GM10847 (cell line): Measurements from ENCODE around the gene LIN28A.

Source experiments
- POLR2A ChIP-seq: IDR thresholded peaks from 2 replicates; pipeline ENCODE4 v1.6.1; 2011; ENCODE audit not compliant: insufficient read length; ENCODE audit errors: extremely low read depth

LIN28A gene

GRCh38 chr1:26459573-26460031 lies 49.0 kb downstream of the LIN28A start:
- TF ChIP-seq POLR2A: no peak

DNA sequence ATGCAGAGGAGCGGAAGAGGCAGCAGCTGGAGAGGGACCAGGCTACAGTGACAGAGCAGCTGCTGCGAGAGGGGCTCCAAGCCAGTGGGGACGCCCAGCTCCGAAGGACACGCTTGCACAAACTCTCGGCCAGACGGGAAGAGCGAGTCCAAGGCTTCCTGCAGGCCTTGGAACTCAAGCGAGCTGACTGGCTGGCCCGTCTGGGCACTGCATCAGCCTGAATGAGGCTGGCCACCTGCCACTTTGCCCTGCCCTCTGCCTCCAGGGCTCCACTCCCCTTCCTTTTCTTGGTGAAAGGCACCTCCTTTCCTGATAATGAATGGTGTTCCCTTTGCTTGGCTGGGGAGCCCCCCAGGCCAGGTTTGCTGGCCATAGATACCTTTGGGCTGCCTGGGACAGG lies 58.3 kb downstream of the LIN28A start:
- no peak for TF ChIP-seq POLR2A

DNA sequence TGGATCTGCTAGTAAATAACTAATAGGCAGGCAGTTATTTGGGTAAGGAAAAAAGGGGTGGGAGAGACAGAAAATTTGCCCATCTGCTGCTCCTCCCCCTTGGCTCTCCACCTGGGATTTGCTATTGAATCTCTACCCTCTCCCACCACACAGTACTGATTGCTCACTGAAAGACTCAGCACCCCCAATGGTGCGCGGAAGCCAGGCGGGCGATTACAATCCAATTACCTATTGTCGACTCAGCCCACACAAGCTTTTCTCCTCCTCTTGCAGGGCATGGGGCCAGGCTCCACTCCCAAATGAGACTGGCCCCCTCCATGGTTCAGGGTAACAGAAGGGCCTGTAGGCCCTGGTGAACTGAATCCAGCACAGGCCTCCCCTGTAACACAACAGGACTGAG lies 58.9 kb downstream of the LIN28A start:
- TF ChIP-seq POLR2A: no peak

DNA sequence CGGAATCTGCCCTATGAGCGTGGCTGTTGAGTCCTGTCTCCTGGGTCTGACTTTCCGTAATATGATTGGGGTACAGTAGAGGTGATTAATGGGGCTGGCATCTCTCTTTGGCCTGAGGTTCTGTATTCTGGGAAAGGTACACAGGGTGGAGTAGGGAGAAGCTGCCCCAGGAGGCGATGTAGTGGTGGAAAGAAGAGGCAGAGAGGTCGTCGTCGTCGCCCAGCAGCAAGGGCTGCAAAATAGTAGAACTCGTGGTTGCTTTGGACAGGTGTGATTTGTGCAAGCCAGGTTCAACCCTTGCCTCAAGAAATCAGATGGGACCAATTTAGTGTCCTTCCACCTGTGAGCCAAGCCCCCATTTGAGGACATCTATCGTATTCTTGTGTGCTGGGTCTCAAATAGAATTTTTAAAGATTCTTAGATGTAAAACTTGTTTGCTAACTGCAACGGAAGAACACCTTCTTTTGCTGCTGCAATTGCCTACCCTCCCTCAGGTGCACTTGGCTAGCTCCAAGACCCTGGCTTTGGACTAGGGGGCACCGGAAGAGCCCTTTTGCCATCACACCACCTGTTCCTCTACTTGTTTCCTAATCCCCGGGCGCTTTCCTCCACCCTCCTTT lies 60.4 kb downstream of the LIN28A start:
- no peak for TF ChIP-seq POLR2A

DNA sequence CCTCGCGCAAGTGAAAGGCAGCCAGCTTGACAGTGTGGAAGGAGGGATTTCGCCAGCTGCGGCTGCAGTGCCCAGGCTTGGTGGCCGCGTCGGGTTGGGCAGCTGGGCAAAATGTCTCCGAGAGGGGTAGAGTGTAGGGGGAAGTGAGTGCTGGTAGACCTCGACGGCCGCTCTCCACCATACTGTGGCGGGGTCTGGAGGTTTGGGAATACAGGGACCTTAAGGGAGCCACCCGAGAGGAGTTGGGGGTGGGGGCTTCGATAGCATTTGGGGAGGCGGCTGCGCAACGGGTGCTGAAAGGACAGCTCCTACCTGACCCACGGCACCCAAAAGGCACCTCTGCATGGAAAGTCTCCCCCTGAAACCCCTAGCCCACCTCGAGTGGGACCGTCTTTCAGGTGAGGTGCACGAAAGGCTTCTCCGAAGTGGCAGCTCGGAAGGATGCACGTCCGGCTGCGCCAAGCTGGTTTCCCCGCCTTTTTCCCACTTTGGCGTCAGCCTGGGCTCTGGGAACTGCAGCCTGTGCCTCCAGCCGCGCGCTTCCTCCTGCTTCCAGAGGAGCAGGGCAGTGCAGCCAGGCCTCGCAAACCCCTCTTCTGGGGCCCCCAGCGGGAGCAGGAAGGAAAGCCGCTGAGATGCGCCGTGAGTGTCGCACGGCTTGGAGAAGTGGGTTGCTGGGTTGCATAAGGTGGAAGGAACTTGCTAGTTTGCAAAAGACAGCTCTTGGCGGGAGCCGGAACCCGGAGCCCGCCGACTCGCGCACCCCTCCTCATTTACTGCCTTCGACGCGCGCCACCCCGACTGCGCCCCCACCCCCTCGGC lies 61.1 kb downstream of the LIN28A start:
- TF ChIP-seq POLR2A: no peak

GRCh38 chr1:26472320-26472900 lies 61.8 kb downstream of the LIN28A start, which contains the start of gene HMGN2:
TSS of gene HMGN2 (plus strand) at chr1:26472440. CDS start at chr1:26472613, 173 bp downstream.
- peak; percentile 72 for TF ChIP-seq POLR2A

GRCh38 chr1:26472901-26473845 lies 62.6 kb downstream of the LIN28A start:
- TF ChIP-seq POLR2A: peak; percentile 28

DNA sequence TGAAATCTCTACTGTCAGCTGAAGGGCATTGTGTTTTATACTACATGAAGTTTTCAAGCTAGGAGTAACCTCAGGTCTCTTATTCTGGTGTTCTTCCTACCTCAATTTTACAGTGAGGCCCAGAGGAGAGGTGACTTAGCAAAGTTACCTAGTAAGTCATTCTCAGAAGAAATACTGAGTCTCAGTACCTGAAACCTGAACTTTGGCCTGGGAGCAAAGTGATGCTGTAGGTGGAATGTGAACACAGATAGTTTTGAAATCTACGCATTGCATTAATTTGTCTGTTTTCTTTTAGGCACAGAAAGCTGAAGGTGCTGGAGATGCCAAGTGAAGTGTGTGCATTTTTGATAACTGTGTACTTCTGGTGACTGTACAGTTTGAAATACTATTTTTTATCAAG lies 64.2 kb downstream of the LIN28A start:
- TF ChIP-seq POLR2A: no peak

- TF ChIP-seq POLR2A: no peak
Observed at GRCh38 chr1:26475989-26476388, 65.4 kb downstream of the LIN28A start.

DNA sequence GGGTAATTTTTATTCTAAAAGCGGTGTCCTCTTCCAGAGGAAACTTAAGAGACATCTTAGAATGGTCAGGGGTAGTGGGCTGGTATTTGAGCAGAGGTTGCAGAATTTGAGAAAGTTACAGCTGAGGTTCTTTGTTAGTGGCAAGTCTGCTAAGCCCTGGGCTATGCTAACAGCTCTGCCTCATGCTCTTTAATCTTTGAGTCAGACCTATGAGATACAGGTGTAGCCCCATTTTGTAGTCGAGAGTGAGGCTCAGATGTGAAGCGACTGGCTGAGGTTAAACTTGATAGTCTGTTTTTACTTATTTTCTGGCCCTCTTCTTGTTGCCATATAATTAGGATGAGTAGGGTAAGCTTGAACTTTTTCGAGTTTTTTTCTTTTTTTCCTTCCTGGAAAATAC lies 66.3 kb downstream of the LIN28A start:
- no peak for TF ChIP-seq POLR2A

DNA sequence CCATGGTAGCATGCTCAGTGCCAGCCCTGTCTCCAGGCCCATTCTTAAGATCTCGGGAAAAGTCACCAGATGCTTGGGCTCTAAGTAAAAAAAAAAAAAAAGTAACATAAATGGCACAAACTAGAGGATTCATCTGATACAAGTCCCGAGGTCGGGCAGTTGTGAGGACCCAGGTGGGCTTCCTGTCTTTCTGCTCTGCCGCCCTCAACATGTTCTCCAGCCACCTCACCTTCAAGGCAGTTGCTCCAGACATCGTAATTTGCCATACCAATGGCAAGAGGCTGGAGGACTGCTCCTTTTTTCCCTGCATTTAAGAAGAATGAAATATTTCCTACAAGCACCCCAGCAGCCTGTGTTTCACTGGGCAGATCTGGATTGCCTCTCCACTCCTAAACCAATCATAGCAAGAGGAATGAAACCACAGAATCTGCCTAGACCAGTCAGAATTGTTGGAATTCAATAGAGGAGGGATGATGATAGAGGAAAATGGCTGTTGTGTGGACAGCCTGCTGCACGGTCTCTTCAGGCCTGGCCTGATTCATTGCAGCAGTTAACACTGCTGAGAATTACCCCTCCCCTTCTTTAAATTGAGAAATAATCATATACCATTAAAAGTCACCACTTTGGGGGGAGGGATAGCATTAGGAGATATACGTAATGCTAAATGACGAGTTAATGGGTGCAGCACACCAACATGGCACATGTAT lies 67.0 kb downstream of the LIN28A start:
- no peak for TF ChIP-seq POLR2A

DNA sequence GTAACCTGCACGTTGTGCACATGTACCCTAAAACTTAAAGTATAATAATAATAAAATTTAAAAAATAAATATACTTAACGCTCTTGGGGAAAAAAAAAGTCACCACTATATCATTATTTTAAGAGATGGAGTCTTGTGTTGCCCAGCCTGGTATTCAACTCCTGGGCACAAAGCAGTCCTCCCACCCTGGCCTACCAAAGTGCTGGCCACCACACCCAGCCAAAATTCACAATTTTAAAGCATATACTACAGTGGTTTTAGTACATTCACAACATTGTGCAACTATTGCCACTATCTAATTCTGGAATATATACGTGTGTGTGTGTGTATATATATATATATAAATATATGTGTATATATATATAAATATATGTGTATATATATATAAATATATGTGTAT lies 67.5 kb downstream of the LIN28A start:
- no peak for TF ChIP-seq POLR2A

GRCh38 chr1:26478988-26479387 lies 68.4 kb downstream of the LIN28A start:
- no peak for TF ChIP-seq POLR2A
